ENCODE data around the gene THSD4.

DNA sequence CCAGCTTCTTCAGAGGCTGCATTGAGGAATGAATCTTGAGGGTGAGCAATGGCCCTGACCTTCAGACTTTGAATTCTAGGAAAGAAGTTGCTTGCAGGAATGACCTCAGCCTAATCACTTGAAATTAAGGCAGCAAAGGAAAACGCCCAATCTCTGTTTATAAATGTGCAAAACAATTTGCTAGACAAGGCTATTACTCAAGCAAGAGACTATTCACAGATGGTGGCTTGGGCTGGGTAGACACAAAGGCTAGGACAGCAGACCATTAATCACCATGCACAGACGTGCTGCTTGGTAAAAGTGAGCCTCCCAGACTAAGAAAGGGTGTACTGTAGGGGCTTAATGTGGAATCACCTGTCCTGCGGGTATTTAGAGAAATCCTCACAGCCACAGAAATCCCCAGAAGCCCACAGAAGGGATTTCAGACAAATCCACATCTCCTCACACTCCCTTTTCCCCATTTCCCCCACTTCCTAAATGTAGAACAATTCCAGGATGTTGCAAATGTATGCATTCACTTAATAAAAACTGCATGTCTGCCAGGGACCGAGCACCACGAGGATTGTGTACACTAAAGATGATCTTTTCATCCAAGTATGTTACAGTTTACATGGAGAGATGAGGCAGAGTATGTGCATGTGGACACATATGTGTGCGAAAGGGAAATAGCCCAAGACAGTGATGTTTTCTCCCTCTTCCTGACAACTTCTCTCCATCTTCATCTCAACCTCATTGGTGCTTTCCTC lies 259.5 kb downstream of the THSD4 start:
- TF ChIP-seq, protein P1, sequence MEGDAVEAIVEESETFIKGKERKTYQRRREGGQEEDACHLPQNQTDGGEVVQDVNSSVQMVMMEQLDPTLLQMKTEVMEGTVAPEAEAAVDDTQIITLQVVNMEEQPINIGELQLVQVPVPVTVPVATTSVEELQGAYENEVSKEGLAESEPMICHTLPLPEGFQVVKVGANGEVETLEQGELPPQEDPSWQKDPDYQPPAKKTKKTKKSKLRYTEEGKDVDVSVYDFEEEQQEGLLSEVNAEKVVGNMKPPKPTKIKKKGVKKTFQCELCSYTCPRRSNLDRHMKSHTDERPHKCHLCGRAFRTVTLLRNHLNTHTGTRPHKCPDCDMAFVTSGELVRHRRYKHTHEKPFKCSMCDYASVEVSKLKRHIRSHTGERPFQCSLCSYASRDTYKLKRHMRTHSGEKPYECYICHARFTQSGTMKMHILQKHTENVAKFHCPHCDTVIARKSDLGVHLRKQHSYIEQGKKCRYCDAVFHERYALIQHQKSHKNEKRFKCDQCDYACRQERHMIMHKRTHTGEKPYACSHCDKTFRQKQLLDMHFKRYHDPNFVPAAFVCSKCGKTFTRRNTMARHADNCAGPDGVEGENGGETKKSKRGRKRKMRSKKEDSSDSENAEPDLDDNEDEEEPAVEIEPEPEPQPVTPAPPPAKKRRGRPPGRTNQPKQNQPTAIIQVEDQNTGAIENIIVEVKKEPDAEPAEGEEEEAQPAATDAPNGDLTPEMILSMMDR (IDR thresholded peaks at IDR 0.05) = no peak
- no peak for TF ChIP-seq POLR2AphosphoS5 (IDR thresholded peaks at IDR 0.05)

Data from sigmoid colon (tissue), 4 donors.